H1 (cell line): ENCODE data around the gene HDAC3. TPM values are rescaled to one million over a fixed set of nuclear protein-coding genes. Genes with fewer than 3 reads are reported as not detected.
A peak's percentile ranks its signal among the peaks of the same experiment; 100 is the strongest.

Experiments
- CTCF ChIA-PET: fragments of 300-600 bp; sonication (Branson Sonifier 250); formaldehyde crosslinking; loops from one replicate; lab custom pipeline; 2021; ENCODE audit not compliant: partially characterized antibody; lab: Charles Lee
- POLR2A ChIA-PET: fragments of 300-600 bp; sonication (Branson Sonifier 250); formaldehyde crosslinking; loops from one replicate; lab custom pipeline; 2021; ENCODE audit warnings: inconsistent platforms; ENCODE audit not compliant: partially characterized antibody; lab: Charles Lee
- DNase-seq, 2 experiments: peaks; one replicate each; pipeline versions ENCODE4 v3.0.0 to v3.0.0-alpha.2; 2010 to 2022; ENCODE audit warnings: low spot score in 2 of 2, low read depth in 1 of 2, mixed read lengths in 1 of 2
- FAIRE-seq: peaks from 2 replicates; lab custom pipeline; 2011; peaks lifted over from hg19 to GRCh38; lab: Jason Lieb, UNC
- H2AFZ ChIP-seq: 2 replicates; pipeline ENCODE4 v1.8.1; 2012; ENCODE audit warnings: low read length, inconsistent platforms
- H2AK5ac ChIP-seq: 2 replicates; pipeline ENCODE4 v1.6.1; 2013; ENCODE audit warnings: low read depth, low read length
- H2BK120ac ChIP-seq: replicated peaks from 2 replicates; pipeline ENCODE3; 2013; ENCODE audit warnings: low read depth, low read length, inconsistent platforms
- H2BK12ac ChIP-seq: 2 replicates; pipeline ENCODE4 v1.6.1; 2013; ENCODE audit warnings: low read depth, low read length
- H2BK15ac ChIP-seq: 2 replicates; pipeline ENCODE4 v1.6.1; 2013; ENCODE audit warnings: low read length
- H2BK20ac ChIP-seq: 2 replicates; pipeline ENCODE4 v1.6.1; 2013; ENCODE audit warnings: low read length
- H2BK5ac ChIP-seq: 2 replicates; pipeline ENCODE4 v1.6.1; 2013; ENCODE audit warnings: low read depth, low read length
- H3K14ac ChIP-seq: 2 replicates; pipeline ENCODE4 v1.6.1; 2013; ENCODE audit warnings: inconsistent platforms; ENCODE audit not compliant: insufficient read length
- H3K18ac ChIP-seq: 2 replicates; pipeline ENCODE4 v1.6.1; 2013; ENCODE audit warnings: low read length; ENCODE audit errors: extremely low read depth
- H3K23ac ChIP-seq: 2 replicates; pipeline ENCODE4 v1.6.1; 2013; ENCODE audit warnings: inconsistent platforms; ENCODE audit not compliant: insufficient read length
- H3K23me2 ChIP-seq: 2 replicates; pipeline ENCODE4 v1.6.1; 2013; ENCODE audit warnings: low read depth, low read length
- H3K27ac ChIP-seq: 2 replicates; pipeline ENCODE4 v1.6.1; 2011; ENCODE audit warnings: low read depth, low read length, inconsistent platforms
- H3K27me3 ChIP-seq, 4 experiments: replicated peaks in 1 of 4; 1 replicate in 1 of 4; 2 replicates in 3 of 4; pipeline versions ENCODE4 v1.6.1 to v1.8.1; 2011 to 2013; ENCODE audit warnings: low read length in 3 of 4, mild to moderate bottlenecking in 3 of 4, inconsistent platforms in 2 of 4, mixed read lengths in 2 of 4, moderate library complexity in 1 of 4; ENCODE audit not compliant: control insufficient read depth in 3 of 4, insufficient read depth in 3 of 4; ENCODE audit errors: extremely low read depth in 1 of 4
- H3K36me3 ChIP-seq, 4 experiments: 2 replicates each; pipeline versions ENCODE4 v1.6.1 to v1.8.1; 2011 to 2013; ENCODE audit warnings: mild to moderate bottlenecking in 4 of 4, low read length in 3 of 4, moderate library complexity in 2 of 4, control low read depth in 1 of 4, inconsistent platforms in 1 of 4; ENCODE audit not compliant: insufficient read depth in 4 of 4, control insufficient read depth in 2 of 4
- H3K4ac ChIP-seq: replicated peaks from 2 replicates; pipeline ENCODE3; 2013; ENCODE audit warnings: low read length, low read depth, mixed read lengths, inconsistent platforms; ENCODE audit not compliant: insufficient read length
- H3K4me1 ChIP-seq, 4 experiments: replicated peaks in 1 of 4; 1 replicate in 1 of 4; 2 replicates in 3 of 4; pipeline versions ENCODE4 v1.6.1 to v1.8.1; 2011 to 2013; ENCODE audit warnings: low read length in 3 of 4, inconsistent platforms in 2 of 4, mixed read lengths in 1 of 4; ENCODE audit not compliant: insufficient read depth in 4 of 4, control insufficient read depth in 3 of 4
- H3K4me2 ChIP-seq, 2 experiments: 2 replicates each; pipeline versions ENCODE4 v1.6.1 to v1.8.1; 2011 to 2013; ENCODE audit warnings: low read depth in 2 of 2, low read length in 2 of 2, control low read depth in 1 of 2, inconsistent platforms in 1 of 2, mild to moderate bottlenecking in 1 of 2; ENCODE audit not compliant: insufficient read depth in 1 of 2
- H3K4me3 ChIP-seq, 4 experiments: fragments of 200-600, 300-600 bp in 1 of 4; sonication (generic), shearing (Covaris generic), sonication (Bioruptor Twin) in 1 of 4; 2 replicates each; pipeline versions ENCODE4 v1.5.1 to v1.8.1; 2011 to 2016; ENCODE audit warnings: low read length in 4 of 4, low read depth in 3 of 4, control low read depth in 2 of 4, inconsistent platforms in 2 of 4, mild to moderate bottlenecking in 2 of 4, mixed read lengths in 1 of 4, moderate library complexity in 1 of 4; ENCODE audit not compliant: insufficient read depth in 2 of 4; ENCODE audit errors: extremely low read depth in 1 of 4
- H3K56ac ChIP-seq: replicated peaks from 2 replicates; pipeline ENCODE3; 2013; ENCODE audit warnings: low read depth, mild to moderate bottlenecking, mixed read lengths, low read length, inconsistent platforms; ENCODE audit not compliant: insufficient read length
- H3K79me1 ChIP-seq: 2 replicates; pipeline ENCODE4 v1.6.1; 2013; ENCODE audit warnings: low read depth, low read length, control low read depth
- H3K79me2 ChIP-seq, 2 experiments: 2 replicates each; pipeline versions ENCODE4 v1.6.1 to v1.8.1; 2012 to 2013; ENCODE audit warnings: low read length in 2 of 2, mild to moderate bottlenecking in 2 of 2, inconsistent platforms in 1 of 2; ENCODE audit not compliant: insufficient read depth in 2 of 2, control insufficient read depth in 1 of 2
- H3K9ac ChIP-seq, 4 experiments: replicated peaks in 1 of 4; 1 replicate in 1 of 4; 2 replicates in 3 of 4; pipeline versions ENCODE4 v1.6.1 to v1.8.1; 2011 to 2013; ENCODE audit warnings: low read depth in 3 of 4, low read length in 3 of 4, control low read depth in 2 of 4, mild to moderate bottlenecking in 2 of 4, moderate library complexity in 2 of 4, inconsistent platforms in 1 of 4; ENCODE audit errors: extremely low read depth in 1 of 4
- H3K9me3 ChIP-seq, 2 experiments: 2 replicates each; pipeline versions ENCODE4 v1.6.1 to v1.8.1; 2012 to 2013; ENCODE audit warnings: mild to moderate bottlenecking in 2 of 2, moderate library complexity in 2 of 2, control low read depth in 1 of 2, inconsistent platforms in 1 of 2, low read depth in 1 of 2, low read length in 1 of 2, mixed read lengths in 1 of 2; ENCODE audit not compliant: insufficient read depth in 2 of 2
- H4K20me1 ChIP-seq, 2 experiments: replicated peaks in 1 of 2; 2 replicates each; pipeline versions ENCODE3 to v1.8.1; 2011 to 2013; ENCODE audit warnings: inconsistent platforms in 2 of 2, low read length in 2 of 2, mild to moderate bottlenecking in 1 of 2; ENCODE audit not compliant: insufficient read depth in 2 of 2, control insufficient read depth in 1 of 2
- H4K5ac ChIP-seq: 2 replicates; pipeline ENCODE4 v1.6.1; 2013; ENCODE audit warnings: low read length, low read depth, mixed read lengths, inconsistent platforms; ENCODE audit not compliant: insufficient read length
- H4K8ac ChIP-seq: 2 replicates; pipeline ENCODE4 v1.8.0; 2013; ENCODE audit warnings: mild to moderate bottlenecking, moderate library complexity, low read length, inconsistent platforms; ENCODE audit not compliant: insufficient read depth; ENCODE audit errors: extremely low read depth
- H4K91ac ChIP-seq: replicated peaks from 2 replicates; pipeline ENCODE3; 2013; ENCODE audit warnings: low read length, mixed read lengths, inconsistent platforms; ENCODE audit not compliant: insufficient read length
- WGBS, 2 experiments: shearing (Covaris generic) in 1 of 2; methylation state at CpG; one replicate each; pipeline versions ENCODE4 v1.1.6 to v1.1.7; 2013 to 2015; ENCODE audit warnings: low lambda C conversion rate in 2 of 2, mixed read lengths in 2 of 2, inconsistent platforms in 1 of 2, low coverage in 1 of 2, missing lambda C conversion rate in 1 of 2; ENCODE audit not compliant: insufficient replicate concordance in 2 of 2, insufficient coverage in 1 of 2, insufficient read length in 1 of 2; ENCODE audit errors: extremely low coverage in 1 of 2, missing lambda C conversion rate in 1 of 2; 5-methylcytosine and 5-hydroxymethylcytosine counted together
- polyA plus RNA-seq, 7 experiments: library from polyadenylated mRNA; depleted of rRNA in 3 of 7; stranded (reverse) in 5 of 7; unstranded in 2 of 7; fragments of >200 nt in 5 of 7; fragments of 200-250 nt in 2 of 7; gene quantifications; 1 replicate in 5 of 7; 2 replicates in 1 of 7; 4 replicates in 1 of 7; pipeline versions ENCODE4 v1.2.1 to v1.2.3, GENCODE V29; 2011 to 2013; ENCODE audit warnings: missing spikeins in 2 of 7, mixed read lengths in 2 of 7
- total RNA-seq: library from RNA; stranded (reverse); fragmentation: NEBNext Ultra II Directional; extraction: Animal tissue kit (Norgen Biotek cat#: 25700); gene quantifications from 2 replicates; pipeline ENCODE4 v1.2.1, GENCODE V29; 2021
- TF ChIP-seq, protein P1 (sequence below): IDR thresholded peaks from 2 replicates; pipeline ENCODE4 v1.6.1; 2011; ENCODE audit warnings: low read length, improper control_type of control experiment

Gene HDAC3
- total and polyA plus RNA-seq, 2 of the 8 experiments (the other 6 are each of a cell fraction or from before 2014, with no cell fraction given): 99.0 to 120 TPM

DNA sequence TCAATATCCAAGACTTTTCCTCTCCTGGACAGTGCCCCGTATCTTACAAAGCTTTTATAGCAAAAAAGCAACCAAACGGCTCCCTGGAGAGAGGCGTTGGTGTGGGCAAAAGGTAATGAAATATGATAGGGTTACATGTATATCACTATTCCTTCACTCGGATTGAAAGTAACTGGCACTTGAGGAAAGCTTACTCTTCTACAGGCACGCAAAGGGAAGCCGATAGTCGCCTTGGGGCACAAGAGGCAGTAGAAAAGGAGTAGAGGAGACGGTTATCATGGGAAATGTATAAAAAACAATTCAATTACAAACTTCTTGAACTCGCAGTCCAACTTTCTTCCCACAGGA, 19.0 kb downstream of the HDAC3 start:
- TF ChIP-seq, protein P1, sequence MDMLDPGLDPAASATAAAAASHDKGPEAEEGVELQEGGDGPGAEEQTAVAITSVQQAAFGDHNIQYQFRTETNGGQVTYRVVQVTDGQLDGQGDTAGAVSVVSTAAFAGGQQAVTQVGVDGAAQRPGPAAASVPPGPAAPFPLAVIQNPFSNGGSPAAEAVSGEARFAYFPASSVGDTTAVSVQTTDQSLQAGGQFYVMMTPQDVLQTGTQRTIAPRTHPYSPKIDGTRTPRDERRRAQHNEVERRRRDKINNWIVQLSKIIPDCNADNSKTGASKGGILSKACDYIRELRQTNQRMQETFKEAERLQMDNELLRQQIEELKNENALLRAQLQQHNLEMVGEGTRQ: no peak
- no peak overlapping the region for H2AK5ac ChIP-seq
- peaks cover 0 to 4% (median 2%) of the 10 kb centered on the region in 4 experiments; a peak in 3 of 7 replicates for H3K4me1 ChIP-seq
- no peak for DNase-seq
- peaks cover 8 to 49% of the 10 kb centered on the region in 2 experiments for H3K79me2 ChIP-seq
- H3K79me1 ChIP-seq: no peaks in the 10 kb centered on the region; the same call in 1 of the 2 replicates
- 57% methylated on average over 9 of the region's 9 CpGs; no CpG with 5 or more reads in 1 of the 2 experiments for WGBS, 2 experiments
- H3K4ac ChIP-seq: no peak overlapping the region
- peak overlapping the region; percentile 74 to 97 (median 84); a peak in 7 of 8 replicates for H3K4me3 ChIP-seq
- H4K5ac ChIP-seq: no peak overlapping the region
- H4K20me1 ChIP-seq: peaks cover 0 to 4% of the 10 kb centered on the region in 2 experiments
- H3K23ac ChIP-seq: no peak overlapping the region
- peak overlapping the region; percentile 93 to 99 for H3K4me2 ChIP-seq
- no peak overlapping the region for H3K14ac ChIP-seq
- H3K56ac ChIP-seq: no peak overlapping the region
- no peak overlapping the region for H2BK20ac ChIP-seq
- no peak overlapping the region; the same call in 1 of the 2 replicates for H3K18ac ChIP-seq
- H4K91ac ChIP-seq: no peak overlapping the region
- H2BK12ac ChIP-seq: no peak overlapping the region
- H3K9me3 ChIP-seq: no peaks in the 10 kb centered on the region
- peaks cover 3% of the 10 kb centered on the region; the same call in 1 of the 2 replicates for H3K23me2 ChIP-seq
- 0 out of 2 replicates have a peak overlapping the region, but pooled peaks have one; percentile 40 for H2BK5ac ChIP-seq
- ChIA-PET POLR2A (interaction anchor here (0.8 to 8.2 kb wide), 8 partner anchors 9 to 26 kb away, joined by 3 to 75 read pairs (median 6); partner anchors contain the start of genes HDAC3 and RELL2), CTCF (interaction anchor here (0.5 to 11.4 kb wide), 10 partner anchors 10 to 946 kb away, joined by 3 to 150 read pairs (median 3); partner anchors contain the start of genes HDAC3 and RELL2)
- FAIRE-seq: peak; percentile 13
- no peak overlapping the region for H4K8ac ChIP-seq
- no peak overlapping the region for H2BK120ac ChIP-seq
- no peak overlapping the region for H2AFZ ChIP-seq
- no peaks in the 10 kb centered on the region for H3K27me3 ChIP-seq
- peak overlapping the region in 3 of 4 experiments; percentile 64 to 85 (median 70); a peak in 4 of 7 replicates for H3K9ac ChIP-seq
- no peak overlapping the region for H2BK15ac ChIP-seq
- peak overlapping the region; percentile 17; the same call in 1 of the 2 replicates for H3K27ac ChIP-seq
- H3K36me3 ChIP-seq: peaks cover 2 to 22% (median 14%) of the 10 kb centered on the region in 4 experiments; a peak in 7 of 8 replicates
